ENCODE measurements around the gene MB.

- TF ChIP-seq CTCF (tag by site-specific recombination; IDR thresholded peaks at IDR 0.05): no peak
- no peak for TF ChIP-seq ZNF514 (tag by site-specific recombination; IDR thresholded peaks at IDR 0.05)
- no peak for TF ChIP-seq ZBTB17 (tag by site-specific recombination; IDR thresholded peaks at IDR 0.05)
Measured at GRCh38 chr22:35634943-35635540, 17.9 kb upstream of the MB start.

Measured in HEK293 (cell line).